ENCODE measurements around the gene SEC23B. TPM values are rescaled to one million over a fixed set of nuclear protein-coding genes. Genes with fewer than 3 reads are reported as not detected.
A peak's percentile ranks its signal among the peaks of the same experiment; 100 is the strongest.

The SEC23B gene
- total and polyA plus RNA-seq, 2 of the 13 experiments (the other 11 are each of a cell fraction or from before 2014, with no cell fraction given) = 114 to 120 TPM

DNA sequence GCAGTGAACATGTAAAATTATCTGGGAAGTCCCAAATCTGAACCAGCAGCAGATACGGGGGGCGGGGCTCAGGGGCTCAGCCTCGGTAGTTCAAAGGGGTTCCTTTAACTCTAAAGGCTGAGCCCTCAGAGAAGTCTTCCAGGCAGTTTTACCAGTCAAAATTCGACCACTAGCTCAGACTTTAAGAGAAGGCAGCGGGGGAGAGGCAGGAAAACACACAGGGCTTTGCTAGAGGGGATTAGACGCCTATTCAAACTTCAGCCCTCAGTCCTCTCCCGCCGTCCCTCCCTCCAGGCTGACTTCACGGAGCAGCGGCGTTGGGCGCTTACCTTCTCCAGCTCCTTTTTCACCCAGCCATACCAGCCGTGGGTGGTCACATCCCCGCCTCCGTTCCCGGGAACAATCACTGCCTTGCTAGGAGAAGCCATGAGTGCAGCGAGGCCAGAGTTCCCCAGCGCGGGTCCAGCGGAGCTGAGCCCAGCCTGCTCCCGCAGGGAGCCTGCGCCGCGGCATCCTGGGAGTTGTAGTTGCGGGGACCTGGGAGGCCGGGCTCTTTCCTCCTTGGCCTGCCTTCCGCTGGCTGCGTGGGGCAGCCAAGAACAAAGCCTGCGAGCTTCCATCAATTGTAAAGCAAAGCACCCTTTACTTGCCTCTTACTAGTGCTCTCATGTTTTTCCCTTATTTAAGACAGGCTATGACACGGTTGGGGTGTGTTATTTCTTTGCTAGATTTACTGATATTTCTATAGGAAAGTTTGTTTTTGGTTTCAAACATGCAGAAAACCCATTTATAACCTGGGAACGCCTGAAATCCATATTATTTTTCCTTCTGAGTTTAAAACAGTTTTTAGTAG is 10.8 kb upstream of the SEC23B start, which contains the start of gene RBBP9 (continued):
- TF ChIP-seq ZNF136 (CRISPR knock-in tag; IDR thresholded peaks at IDR 0.05; ENCODE audit: low read depth) (peak; percentile 96), GABPA (IDR thresholded peaks at IDR 0.05; ENCODE audit: low read depth, low read length) (peak; percentile 69), GABPA (CRISPR knock-in tag; IDR thresholded peaks at IDR 0.05; ENCODE audit: low read depth) (peak; percentile 91), ZNF713 (CRISPR knock-in tag; IDR thresholded peaks at IDR 0.05) (no peak), KDM4B (CRISPR knock-in tag; IDR thresholded peaks at IDR 0.05) (no peak; the same call in none of the 2 replicates), ZNF619 (CRISPR knock-in tag; IDR thresholded peaks at IDR 0.05) (peak; percentile 92), NR2F6 (IDR thresholded peaks at IDR 0.05) (no peak), NR2F6 (CRISPR knock-in tag; IDR thresholded peaks at IDR 0.05) (peak; percentile 50; the same call in 1 of the 2 replicates), SKI (IDR thresholded peaks at IDR 0.05; ENCODE audit: partially characterized antibody) (no peak), TBX3 (IDR thresholded peaks at IDR 0.05; ENCODE audit: borderline replicate concordance) (no peak), HMG20A (CRISPR knock-in tag; IDR thresholded peaks at IDR 0.05; ENCODE audit: borderline replicate concordance) (no peak), SNAI1 (CRISPR knock-in tag; IDR thresholded peaks at IDR 0.05; ENCODE audit: borderline replicate concordance) (peak; percentile 87; the same call in 1 of the 2 replicates), ZNF292 (CRISPR knock-in tag; IDR thresholded peaks at IDR 0.05; ENCODE audit: borderline replicate concordance, low read depth) (peak; percentile 96), MAZ (IDR thresholded peaks at IDR 0.05; ENCODE audit: borderline replicate concordance, low read depth, low read length) (no peak; the same call in 1 of the 2 replicates), MAZ (CRISPR knock-in tag; IDR thresholded peaks at IDR 0.05; ENCODE audit: low read depth) (peak; percentile 93), MAFF (IDR thresholded peaks at IDR 0.05; ENCODE audit: low read depth, low read length) (no peak)
- TF ChIP-seq, protein P1, sequence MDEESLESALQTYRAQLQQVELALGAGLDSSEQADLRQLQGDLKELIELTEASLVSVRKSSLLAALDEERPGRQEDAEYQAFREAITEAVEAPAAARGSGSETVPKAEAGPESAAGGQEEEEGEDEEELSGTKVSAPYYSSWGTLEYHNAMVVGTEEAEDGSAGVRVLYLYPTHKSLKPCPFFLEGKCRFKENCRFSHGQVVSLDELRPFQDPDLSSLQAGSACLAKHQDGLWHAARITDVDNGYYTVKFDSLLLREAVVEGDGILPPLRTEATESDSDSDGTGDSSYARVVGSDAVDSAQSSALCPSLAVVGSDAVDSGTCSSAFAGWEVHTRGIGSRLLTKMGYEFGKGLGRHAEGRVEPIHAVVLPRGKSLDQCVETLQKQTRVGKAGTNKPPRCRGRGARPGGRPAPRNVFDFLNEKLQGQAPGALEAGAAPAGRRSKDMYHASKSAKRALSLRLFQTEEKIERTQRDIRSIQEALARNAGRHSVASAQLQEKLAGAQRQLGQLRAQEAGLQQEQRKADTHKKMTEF (CRISPR knock-in tag; IDR thresholded peaks at IDR 0.05) = peak; percentile 74
- TF ChIP-seq, protein P2, sequence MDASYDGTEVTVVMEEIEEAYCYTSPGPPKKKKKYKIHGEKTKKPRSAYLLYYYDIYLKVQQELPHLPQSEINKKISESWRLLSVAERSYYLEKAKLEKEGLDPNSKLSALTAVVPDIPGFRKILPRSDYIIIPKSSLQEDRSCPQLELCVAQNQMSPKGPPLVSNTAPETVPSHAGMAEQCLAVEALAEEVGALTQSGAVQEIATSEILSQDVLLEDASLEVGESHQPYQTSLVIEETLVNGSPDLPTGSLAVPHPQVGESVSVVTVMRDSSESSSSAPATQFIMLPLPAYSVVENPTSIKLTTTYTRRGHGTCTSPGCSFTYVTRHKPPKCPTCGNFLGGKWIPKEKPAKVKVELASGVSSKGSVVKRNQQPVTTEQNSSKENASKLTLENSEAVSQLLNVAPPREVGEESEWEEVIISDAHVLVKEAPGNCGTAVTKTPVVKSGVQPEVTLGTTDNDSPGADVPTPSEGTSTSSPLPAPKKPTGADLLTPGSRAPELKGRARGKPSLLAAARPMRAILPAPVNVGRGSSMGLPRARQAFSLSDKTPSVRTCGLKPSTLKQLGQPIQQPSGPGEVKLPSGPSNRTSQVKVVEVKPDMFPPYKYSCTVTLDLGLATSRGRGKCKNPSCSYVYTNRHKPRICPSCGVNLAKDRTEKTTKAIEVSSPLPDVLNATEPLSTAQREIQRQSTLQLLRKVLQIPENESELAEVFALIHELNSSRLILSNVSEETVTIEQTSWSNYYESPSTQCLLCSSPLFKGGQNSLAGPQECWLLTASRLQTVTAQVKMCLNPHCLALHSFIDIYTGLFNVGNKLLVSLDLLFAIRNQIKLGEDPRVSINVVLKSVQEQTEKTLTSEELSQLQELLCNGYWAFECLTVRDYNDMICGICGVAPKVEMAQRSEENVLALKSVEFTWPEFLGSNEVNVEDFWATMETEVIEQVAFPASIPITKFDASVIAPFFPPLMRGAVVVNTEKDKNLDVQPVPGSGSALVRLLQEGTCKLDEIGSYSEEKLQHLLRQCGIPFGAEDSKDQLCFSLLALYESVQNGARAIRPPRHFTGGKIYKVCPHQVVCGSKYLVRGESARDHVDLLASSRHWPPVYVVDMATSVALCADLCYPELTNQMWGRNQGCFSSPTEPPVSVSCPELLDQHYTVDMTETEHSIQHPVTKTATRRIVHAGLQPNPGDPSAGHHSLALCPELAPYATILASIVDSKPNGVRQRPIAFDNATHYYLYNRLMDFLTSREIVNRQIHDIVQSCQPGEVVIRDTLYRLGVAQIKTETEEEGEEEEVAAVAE (CRISPR knock-in tag; IDR thresholded peaks at IDR 0.05; ENCODE audit: borderline replicate concordance) = peak; percentile 96
- TF ChIP-seq, protein P3, sequence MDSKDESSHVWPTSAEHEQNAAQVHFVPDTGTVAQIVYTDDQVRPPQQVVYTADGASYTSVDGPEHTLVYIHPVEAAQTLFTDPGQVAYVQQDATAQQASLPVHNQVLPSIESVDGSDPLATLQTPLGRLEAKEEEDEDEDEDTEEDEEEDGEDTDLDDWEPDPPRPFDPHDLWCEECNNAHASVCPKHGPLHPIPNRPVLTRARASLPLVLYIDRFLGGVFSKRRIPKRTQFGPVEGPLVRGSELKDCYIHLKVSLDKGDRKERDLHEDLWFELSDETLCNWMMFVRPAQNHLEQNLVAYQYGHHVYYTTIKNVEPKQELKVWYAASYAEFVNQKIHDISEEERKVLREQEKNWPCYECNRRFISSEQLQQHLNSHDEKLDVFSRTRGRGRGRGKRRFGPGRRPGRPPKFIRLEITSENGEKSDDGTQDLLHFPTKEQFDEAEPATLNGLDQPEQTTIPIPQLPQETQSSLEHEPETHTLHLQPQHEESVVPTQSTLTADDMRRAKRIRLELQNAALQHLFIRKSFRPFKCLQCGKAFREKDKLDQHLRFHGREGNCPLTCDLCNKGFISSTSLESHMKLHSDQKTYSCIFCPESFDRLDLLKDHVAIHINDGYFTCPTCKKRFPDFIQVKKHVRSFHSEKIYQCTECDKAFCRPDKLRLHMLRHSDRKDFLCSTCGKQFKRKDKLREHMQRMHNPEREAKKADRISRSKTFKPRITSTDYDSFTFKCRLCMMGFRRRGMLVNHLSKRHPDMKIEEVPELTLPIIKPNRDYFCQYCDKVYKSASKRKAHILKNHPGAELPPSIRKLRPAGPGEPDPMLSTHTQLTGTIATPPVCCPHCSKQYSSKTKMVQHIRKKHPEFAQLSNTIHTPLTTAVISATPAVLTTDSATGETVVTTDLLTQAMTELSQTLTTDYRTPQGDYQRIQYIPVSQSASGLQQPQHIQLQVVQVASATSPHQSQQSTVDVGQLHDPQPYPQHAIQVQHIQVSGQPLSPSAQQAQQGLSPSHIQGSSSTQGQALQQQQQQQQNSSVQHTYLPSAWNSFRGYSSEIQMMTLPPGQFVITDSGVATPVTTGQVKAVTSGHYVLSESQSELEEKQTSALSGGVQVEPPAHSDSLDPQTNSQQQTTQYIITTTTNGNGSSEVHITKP (CRISPR knock-in tag; IDR thresholded peaks at IDR 0.05; ENCODE audit: low read depth) = peak; percentile 77; the same call in 1 of the 2 replicates
